H9 (cell line): Measurements from ENCODE around the gene JPT2. TPM values are rescaled to one million over a fixed set of nuclear protein-coding genes. Genes with fewer than 3 reads are reported as not detected.

Experiments used
- DNase-seq: peaks from one replicate; pipeline ENCODE4 v3.0.0-alpha.2; 2017
- H2AFZ ChIP-seq: one replicate; pipeline ENCODE4 v1.6.1; 2013; ENCODE audit warnings: mild to moderate bottlenecking, low read length, control low read depth, moderate library complexity
- H2AK5ac ChIP-seq: 2 replicates; pipeline ENCODE4 v1.6.1; 2013; ENCODE audit warnings: low read length, control low read depth, mixed read lengths; ENCODE audit not compliant: insufficient read length
- H2BK120ac ChIP-seq: one replicate; pipeline ENCODE4 v1.6.1; 2013; ENCODE audit warnings: low read depth, mild to moderate bottlenecking, low read length, control low read depth, inconsistent platforms; ENCODE audit not compliant: poor library complexity, severe bottlenecking
- H2BK12ac ChIP-seq: 2 replicates; pipeline ENCODE4 v1.6.1; 2013; ENCODE audit warnings: low read length, control low read depth, mixed read lengths, low read depth; ENCODE audit not compliant: insufficient read length
- H2BK15ac ChIP-seq: 2 replicates; pipeline ENCODE4 v1.6.1; 2013; ENCODE audit warnings: low read depth, low read length, control low read depth
- H2BK20ac ChIP-seq: one replicate; pipeline ENCODE4 v1.6.1; 2013; ENCODE audit warnings: low read depth, mild to moderate bottlenecking, low read length, control low read depth, inconsistent platforms; ENCODE audit not compliant: poor library complexity, severe bottlenecking
- H2BK5ac ChIP-seq: 2 replicates; pipeline ENCODE4 v1.6.1; 2013; ENCODE audit warnings: low read length, control low read depth, mixed read lengths; ENCODE audit not compliant: insufficient read length
- H3K14ac ChIP-seq: 2 replicates; pipeline ENCODE4 v1.6.1; 2013; ENCODE audit warnings: low read length, control low read depth; ENCODE audit not compliant: insufficient read depth
- H3K18ac ChIP-seq: 2 replicates; pipeline ENCODE4 v1.6.1; 2013; ENCODE audit warnings: low read depth, mild to moderate bottlenecking, mixed read lengths, low read length, control low read depth; ENCODE audit not compliant: insufficient read length
- H3K23ac ChIP-seq: 2 replicates; pipeline ENCODE4 v1.6.1; 2013; ENCODE audit warnings: low read length, control low read depth, mixed read lengths, low read depth; ENCODE audit not compliant: insufficient read length
- H3K23me2 ChIP-seq: 2 replicates; pipeline ENCODE4 v1.6.1; 2013; ENCODE audit warnings: low read depth, mild to moderate bottlenecking, mixed read lengths, low read length, control low read depth; ENCODE audit not compliant: insufficient read length, poor library complexity, severe bottlenecking
- H3K27ac ChIP-seq: 2 replicates; pipeline ENCODE4 v1.5.1; 2013; ENCODE audit warnings: low read length, control low read depth, mixed read lengths, low read depth; ENCODE audit not compliant: insufficient read length
- H3K27me3 ChIP-seq: 2 replicates; pipeline ENCODE4 v1.6.1; 2013; ENCODE audit warnings: low read length, control low read depth, inconsistent platforms; ENCODE audit not compliant: insufficient read depth
- H3K4ac ChIP-seq: 2 replicates; pipeline ENCODE4 v1.6.1; 2013; ENCODE audit warnings: low read depth, mild to moderate bottlenecking, control low read depth, inconsistent platforms, low read length, moderate library complexity
- H3K4me1 ChIP-seq: 2 replicates; pipeline ENCODE4 v1.6.1; 2013; ENCODE audit warnings: low read length, control low read depth, inconsistent platforms; ENCODE audit not compliant: insufficient read depth
- H3K4me2 ChIP-seq: 2 replicates; pipeline ENCODE4 v1.6.1; 2013; ENCODE audit warnings: low read length, control low read depth, mixed read lengths; ENCODE audit not compliant: insufficient read length, insufficient read depth
- H3K56ac ChIP-seq: 2 replicates; pipeline ENCODE4 v1.6.1; 2013; ENCODE audit warnings: low read depth, mild to moderate bottlenecking, mixed read lengths, low read length, control low read depth; ENCODE audit not compliant: insufficient read length
- H3K79me1 ChIP-seq: 2 replicates; pipeline ENCODE4 v1.6.1; 2013; ENCODE audit warnings: low read depth, mild to moderate bottlenecking, moderate library complexity, low read length, control low read depth, inconsistent platforms; ENCODE audit not compliant: insufficient read depth, poor library complexity, severe bottlenecking
- H3K79me2 ChIP-seq: 2 replicates; pipeline ENCODE4 v1.6.1; 2013; ENCODE audit warnings: low read length, control low read depth, inconsistent platforms; ENCODE audit not compliant: insufficient read depth
- H3K9ac ChIP-seq: 2 replicates; pipeline ENCODE4 v1.6.1; 2013; ENCODE audit warnings: low read length, control low read depth, mixed read lengths; ENCODE audit not compliant: insufficient read length; ENCODE audit errors: extremely low read depth
- H3K9me3 ChIP-seq: one replicate; pipeline ENCODE4 v1.6.1; 2013; ENCODE audit warnings: low read depth, low read length, inconsistent platforms; ENCODE audit not compliant: control insufficient read depth
- H3T11ph ChIP-seq: one replicate; pipeline ENCODE4 v1.6.1; 2013; ENCODE audit warnings: mild to moderate bottlenecking, low read length, control low read depth, inconsistent platforms
- H4K20me1 ChIP-seq: one replicate; pipeline ENCODE4 v1.6.1; 2013; ENCODE audit not compliant: control insufficient read depth, insufficient read length, insufficient read depth
- H4K5ac ChIP-seq: 2 replicates; pipeline ENCODE4 v1.6.1; 2013; ENCODE audit warnings: low read depth, mild to moderate bottlenecking, mixed read lengths, low read length, control low read depth; ENCODE audit not compliant: insufficient read length
- H4K8ac ChIP-seq: replicated peaks from 2 replicates; pipeline ENCODE4 v1.6.1; 2013; ENCODE audit warnings: low read length, control low read depth, mixed read lengths, low read depth; ENCODE audit not compliant: insufficient read length
- H4K91ac ChIP-seq: 2 replicates; pipeline ENCODE4 v1.6.1; 2013; ENCODE audit warnings: low read depth, mild to moderate bottlenecking, moderate library complexity, mixed read lengths, low read length, control low read depth; ENCODE audit not compliant: insufficient read length
- H3K27ac Mint-ChIP-seq, 3 experiments: 2 replicates in 2 of 3; 3 replicates in 1 of 3; pipeline ENCODE4 v1.8.0; 2020 to 2021; ENCODE audit warnings: mixed read lengths in 3 of 3, mild to moderate bottlenecking in 1 of 3, moderate library complexity in 1 of 3
- H3K27me3 Mint-ChIP-seq: 2 replicates; pipeline ENCODE4 v1.8.0; 2021; ENCODE audit warnings: low read depth, mild to moderate bottlenecking, moderate library complexity, mixed read lengths
- H3K36me3 Mint-ChIP-seq, 3 experiments: 2 replicates in 2 of 3; 3 replicates in 1 of 3; pipeline ENCODE4 v1.8.0; 2020 to 2021; ENCODE audit warnings: low read depth in 3 of 3, mixed read lengths in 3 of 3; ENCODE audit not compliant: insufficient read depth in 1 of 3
- H3K4me1 Mint-ChIP-seq, 2 experiments: 2 replicates each; pipeline ENCODE4 v1.8.0; 2020; ENCODE audit warnings: mixed read lengths in 2 of 2
- H3K4me3 Mint-ChIP-seq, 2 experiments: 2 replicates in 1 of 2; 3 replicates in 1 of 2; pipeline ENCODE4 v1.8.0; 2020 to 2021; ENCODE audit warnings: mild to moderate bottlenecking in 2 of 2, mixed read lengths in 2 of 2, moderate library complexity in 1 of 2
- H3K9me3 Mint-ChIP-seq, 2 experiments: 2 replicates in 1 of 2; 3 replicates in 1 of 2; pipeline ENCODE4 v1.8.0; 2020; ENCODE audit warnings: mild to moderate bottlenecking in 2 of 2, mixed read lengths in 2 of 2, moderate library complexity in 1 of 2
- WGBS: extraction: QIAGEN DNeasy Blood & Tissue Kit; methylation state at CpG from one replicate; pipeline ENCODE4 v1.1.7; 2013; ENCODE audit warnings: missing lambda C conversion rate, low lambda C conversion rate, mixed read lengths; ENCODE audit not compliant: insufficient read length; ENCODE audit errors: extremely low coverage; 5-methylcytosine and 5-hydroxymethylcytosine counted together
- total RNA-seq: library from RNA; stranded (reverse); gene quantifications from 2 replicates; pipeline ENCODE4 v1.2.1, GENCODE V29; 2021
- TF ChIP-seq, protein P1 (sequence below): fragments of 200-600 bp; sonication (generic); conservative IDR thresholded peaks from 3 replicates; pipeline ENCODE4 v1.8.0; 2021; ENCODE audit warnings: antibody characterized with exemption, mild to moderate bottlenecking

The JPT2 gene
- total RNA-seq, 1 experiment from 2014 or later, result 206 TPM

DNA sequence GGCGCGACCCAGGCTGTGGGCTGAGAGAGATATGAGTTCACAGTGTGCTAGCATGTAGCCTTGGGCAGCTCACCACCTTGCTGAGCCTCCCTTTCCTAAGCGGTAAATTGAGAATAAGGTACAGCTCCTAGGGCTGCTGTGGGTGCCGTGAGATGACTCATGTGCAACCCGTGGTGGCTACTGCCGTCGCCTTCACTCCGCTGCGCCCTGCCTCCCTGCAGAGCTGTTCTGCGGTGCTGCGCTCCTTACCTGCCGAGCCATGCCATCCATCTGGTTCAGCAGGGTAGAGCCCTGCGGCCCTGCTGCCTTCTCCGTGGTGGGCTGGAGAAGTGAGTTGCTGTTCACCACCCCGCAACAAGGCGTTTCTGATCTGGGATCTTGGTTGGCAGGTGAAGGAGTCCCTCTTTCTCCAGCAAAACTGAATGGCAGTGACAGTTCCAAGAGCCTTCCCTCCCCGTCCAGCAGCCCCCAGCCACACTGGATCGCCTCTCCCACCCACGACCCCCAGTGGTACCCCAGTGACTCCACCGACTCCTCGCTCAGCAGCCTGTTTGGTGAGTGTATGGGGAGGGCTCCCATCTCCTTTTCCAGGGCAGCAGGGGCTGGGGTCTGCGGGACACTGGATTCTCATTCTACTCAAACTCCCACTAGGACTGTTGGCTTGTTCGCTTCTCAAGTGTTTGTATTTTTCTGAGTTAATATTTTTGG, 9.3 kb upstream of the JPT2 start:
- H3K36me3 Mint-ChIP-seq, result peaks cover 43 to 97% (median 78%) of the 10 kb centered on the region in 3 experiments; a peak in 6 of 7 replicates
- no peak overlapping the region for H3K4me2 ChIP-seq

More for the DNA sequence above, 9.3 kb upstream of the JPT2 start:
- H2BK20ac ChIP-seq, result no peak overlapping the region
- no peaks in the 10 kb centered on the region for H3K27me3 ChIP-seq
- H2BK15ac ChIP-seq, result no peak overlapping the region
- H4K8ac ChIP-seq, result no peak overlapping the region
- no peak overlapping the region for H3K14ac ChIP-seq
- no peak overlapping the region for H4K5ac ChIP-seq
- no peaks in the 10 kb centered on the region for H3K79me1 ChIP-seq
- no peak for DNase-seq
- no peaks in the 10 kb centered on the region for H3K4me1 ChIP-seq
- H2AFZ ChIP-seq, result no peak overlapping the region
- H2BK12ac ChIP-seq, result no peak overlapping the region
- TF ChIP-seq, protein P1, sequence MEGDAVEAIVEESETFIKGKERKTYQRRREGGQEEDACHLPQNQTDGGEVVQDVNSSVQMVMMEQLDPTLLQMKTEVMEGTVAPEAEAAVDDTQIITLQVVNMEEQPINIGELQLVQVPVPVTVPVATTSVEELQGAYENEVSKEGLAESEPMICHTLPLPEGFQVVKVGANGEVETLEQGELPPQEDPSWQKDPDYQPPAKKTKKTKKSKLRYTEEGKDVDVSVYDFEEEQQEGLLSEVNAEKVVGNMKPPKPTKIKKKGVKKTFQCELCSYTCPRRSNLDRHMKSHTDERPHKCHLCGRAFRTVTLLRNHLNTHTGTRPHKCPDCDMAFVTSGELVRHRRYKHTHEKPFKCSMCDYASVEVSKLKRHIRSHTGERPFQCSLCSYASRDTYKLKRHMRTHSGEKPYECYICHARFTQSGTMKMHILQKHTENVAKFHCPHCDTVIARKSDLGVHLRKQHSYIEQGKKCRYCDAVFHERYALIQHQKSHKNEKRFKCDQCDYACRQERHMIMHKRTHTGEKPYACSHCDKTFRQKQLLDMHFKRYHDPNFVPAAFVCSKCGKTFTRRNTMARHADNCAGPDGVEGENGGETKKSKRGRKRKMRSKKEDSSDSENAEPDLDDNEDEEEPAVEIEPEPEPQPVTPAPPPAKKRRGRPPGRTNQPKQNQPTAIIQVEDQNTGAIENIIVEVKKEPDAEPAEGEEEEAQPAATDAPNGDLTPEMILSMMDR, result no peak
- no peak overlapping the region for H3K9ac ChIP-seq
- H2BK5ac ChIP-seq, result no peak overlapping the region
- H3K27me3 Mint-ChIP-seq, result no peaks in the 10 kb centered on the region
- H3K23me2 ChIP-seq, result no peaks in the 10 kb centered on the region
- no peak overlapping the region for H3K27ac ChIP-seq
- H3T11ph ChIP-seq, result no peak overlapping the region
- no peaks in the 10 kb centered on the region for H3K4me1 Mint-ChIP-seq
- WGBS, result no CpG with 5 or more reads among the region's 23 CpGs
- H3K9me3 Mint-ChIP-seq, result no peaks in the 10 kb centered on the region; a peak in 1 of 5 replicates
- no peak overlapping the region for H3K4ac ChIP-seq
- no peak overlapping the region; a peak in 1 of 7 replicates for H3K27ac Mint-ChIP-seq
- no peaks in the 10 kb centered on the region for H3K79me2 ChIP-seq
- no peak overlapping the region for H3K4me3 Mint-ChIP-seq
- no peak overlapping the region for H3K18ac ChIP-seq
- no peaks in the 10 kb centered on the region for H3K9me3 ChIP-seq
- H3K56ac ChIP-seq, result no peak overlapping the region
- no peak overlapping the region for H2BK120ac ChIP-seq
- H2AK5ac ChIP-seq, result no peak overlapping the region
- no peaks in the 10 kb centered on the region for H4K20me1 ChIP-seq
- no peak overlapping the region for H3K23ac ChIP-seq
- H4K91ac ChIP-seq, result no peak overlapping the region
